NCI-H2107 (cell line): Measurements from ENCODE around the gene TRIM22.
"Not testable (repeated sequence)": the region's sequence is repeated elsewhere in the genome, so short reads cannot be mapped to it uniquely, and the experiment has no call there.

Experiments
- DNase-seq: peaks from one replicate; lab custom pipeline; 2025; lab: John Stamatoyannopoulos, UW

The TRIM22 gene

GRCh38 chr11:5689551-5689983 is at the start of gene TRIM22:
TRIM22 (plus strand) TSS chr11:5689790; CDS start chr11:5696233, 6,443 bp downstream.
- DNase-seq: no peak

GRCh38 chr11:5639953-5640352 is 49.6 kb upstream of the TRIM22 start:
- no peak for DNase-seq

- DNase-seq: no peak
Observed at GRCh38 chr11:5643585-5643984, 46.0 kb upstream of the TRIM22 start.

GRCh38 chr11:5646139-5646538 is 43.5 kb upstream of the TRIM22 start:
- no peak for DNase-seq

GRCh38 chr11:5655474-5655873 is 34.1 kb upstream of the TRIM22 start:
- no peak for DNase-seq

GRCh38 chr11:5656956-5657355 is 32.6 kb upstream of the TRIM22 start:
- DNase-seq: not testable (repeated sequence)

- DNase-seq: no peak
Observed at GRCh38 chr11:5658318-5658717, 31.3 kb upstream of the TRIM22 start.

GRCh38 chr11:5663511-5663910 is 26.1 kb upstream of the TRIM22 start:
- no peak for DNase-seq

GRCh38 chr11:5665051-5665570 is 24.5 kb upstream of the TRIM22 start:
- no peak for DNase-seq

- DNase-seq: no peak
Observed at GRCh38 chr11:5665746-5666401, 23.7 kb upstream of the TRIM22 start.

GRCh38 chr11:5666402-5666793 is 23.2 kb upstream of the TRIM22 start:
- DNase-seq: no peak

GRCh38 chr11:5671831-5672230 is 17.8 kb upstream of the TRIM22 start:
- DNase-seq: no peak

GRCh38 chr11:5674391-5674790 is 15.2 kb upstream of the TRIM22 start:
- DNase-seq: no peak

- no peak for DNase-seq
Observed at GRCh38 chr11:5679811-5680210, 9.8 kb upstream of the TRIM22 start.

- not testable (repeated sequence) for DNase-seq
Observed at GRCh38 chr11:5682890-5683441, 6.6 kb upstream of the TRIM22 start.

GRCh38 chr11:5683620-5684019 is 6.0 kb upstream of the TRIM22 start:
- not testable (repeated sequence) for DNase-seq

- DNase-seq: no peak
Observed at GRCh38 chr11:5684036-5684645, 5.4 kb upstream of the TRIM22 start.

- DNase-seq: no peak
Observed at GRCh38 chr11:5684646-5685362, 4.8 kb upstream of the TRIM22 start, which contains the start of gene TRIM5. TRIM5 (minus strand) TSS chr11:5685074; CDS start chr11:5680177, 4,897 bp downstream.

GRCh38 chr11:5686426-5686825 is 3.2 kb upstream of the TRIM22 start:
- no peak for DNase-seq

- DNase-seq: no peak
Observed at GRCh38 chr11:5688482-5688881, 1.1 kb upstream of the TRIM22 start.

GRCh38 chr11:5690216-5690615 is 626 bp downstream of the TRIM22 start:
- DNase-seq: no peak

GRCh38 chr11:5690736-5691135 is 1.1 kb downstream of the TRIM22 start:
- no peak for DNase-seq
